WTC11 (cell line): Measurements from ENCODE around the gene PRR33. TPM values are rescaled to one million over a fixed set of nuclear protein-coding genes. Genes with fewer than 3 reads are reported as not detected.

Source experiments
- ATAC-seq: fragments of 200-7000 bp; cut with Tn5 transposase; 2 replicates; pipeline ENCODE4 v1.10.0; 2021; ENCODE audit warnings: mild to moderate bottlenecking, moderate library complexity
- CTCF ChIA-PET: fragments of 300-600 bp; sonication (Branson Sonifier 250); formaldehyde crosslinking; loops from one replicate; lab custom pipeline; 2021; ENCODE audit warnings: antibody characterized with exemption; lab: Charles Lee
- POLR2A ChIA-PET: fragments of 350-600 bp; sonication (Branson Sonifier 250); formaldehyde crosslinking; loops from one replicate; lab custom pipeline; 2021; ENCODE audit warnings: antibody characterized with exemption; lab: Charles Lee
- DNase-seq: peaks from one replicate; pipeline ENCODE4 v3.0.0; 2021; ENCODE audit warnings: low spot score
- H3K27ac Mint-ChIP-seq: 2 replicates; pipeline ENCODE4 v1.8.0; 2021; ENCODE audit warnings: mixed read lengths
- H3K27me3 Mint-ChIP-seq: 2 replicates; pipeline ENCODE4 v1.8.0; 2021; ENCODE audit warnings: low read depth, mild to moderate bottlenecking, moderate library complexity, mixed read lengths
- H3K36me3 Mint-ChIP-seq: 2 replicates; pipeline ENCODE4 v1.8.0; 2021; ENCODE audit warnings: mixed read lengths
- H3K4me1 Mint-ChIP-seq: 2 replicates; pipeline ENCODE4 v1.8.0; 2022; ENCODE audit warnings: mixed read lengths
- H3K4me3 Mint-ChIP-seq: 2 replicates; pipeline ENCODE4 v1.8.0; 2021; ENCODE audit warnings: mild to moderate bottlenecking, moderate library complexity, mixed read lengths
- H3K9me3 Mint-ChIP-seq: 2 replicates; pipeline ENCODE4 v1.8.0; 2021; ENCODE audit warnings: mixed read lengths
- ATF1 ChIP-seq: sonication (generic); formaldehyde crosslinking; IDR thresholded peaks from 2 replicates; pipeline ENCODE4 v1.8.1; 2023; ENCODE audit warnings: mild to moderate bottlenecking, moderate library complexity, missing genetic modification reagents
- ESRRA ChIP-seq: sonication (generic); formaldehyde crosslinking; IDR thresholded peaks from 2 replicates; pipeline ENCODE4 v1.8.1; 2022; ENCODE audit warnings: mild to moderate bottlenecking, missing genetic modification reagents, borderline replicate concordance
- FOXJ3 ChIP-seq: sonication (generic); formaldehyde crosslinking; IDR thresholded peaks from 2 replicates; pipeline ENCODE4 v1.9.0; 2021; ENCODE audit warnings: missing genetic modification reagents, mild to moderate bottlenecking, borderline replicate concordance
- FOXP1 ChIP-seq: sonication (generic); formaldehyde crosslinking; IDR thresholded peaks from 2 replicates; pipeline ENCODE4 v1.8.0; 2022; ENCODE audit warnings: missing genetic modification reagents, mild to moderate bottlenecking, moderate library complexity, borderline replicate concordance
- GABPB1 ChIP-seq: sonication (generic); formaldehyde crosslinking; IDR thresholded peaks from 2 replicates; pipeline ENCODE4 v1.8.1; 2023; ENCODE audit warnings: mild to moderate bottlenecking, missing genetic modification reagents
- JAZF1 ChIP-seq: fragments of 250-450 bp; sonication (Bioruptor Pico); IDR thresholded peaks from 2 replicates; pipeline ENCODE4 v1.9.0; 2021; ENCODE audit warnings: moderate library complexity, mild to moderate bottlenecking, inconsistent platforms
- MXD4 ChIP-seq: fragments of 250-450 bp; sonication (Bioruptor Pico); IDR thresholded peaks from 2 replicates; pipeline ENCODE4 v1.8.0; 2021; ENCODE audit warnings: mild to moderate bottlenecking, moderate library complexity, borderline replicate concordance
- NFYB ChIP-seq: sonication (generic); formaldehyde crosslinking; conservative IDR thresholded peaks from 2 replicates; pipeline ENCODE4 v1.8.0; 2022; ENCODE audit warnings: low read depth, missing genetic modification reagents
- SMAD3 ChIP-seq: sonication (generic); formaldehyde crosslinking; IDR thresholded peaks from 2 replicates; pipeline ENCODE4 v1.8.0; 2022; ENCODE audit warnings: missing genetic modification reagents, mild to moderate bottlenecking, borderline replicate concordance
- TEAD4 ChIP-seq: sonication (generic); formaldehyde crosslinking; IDR thresholded peaks from 2 replicates; pipeline ENCODE4 v1.8.0; 2022; ENCODE audit warnings: mild to moderate bottlenecking, missing genetic modification reagents
- ZNF232 ChIP-seq: sonication (generic); formaldehyde crosslinking; IDR thresholded peaks from 2 replicates; pipeline ENCODE4 v1.8.0; 2022; ENCODE audit warnings: mild to moderate bottlenecking, missing genetic modification reagents
- ZNF263 ChIP-seq: sonication (generic); formaldehyde crosslinking; IDR thresholded peaks from 2 replicates; pipeline ENCODE4 v1.8.1; 2022; ENCODE audit warnings: low read depth, mild to moderate bottlenecking, moderate library complexity, missing genetic modification reagents
- ZNF317 ChIP-seq: sonication (generic); formaldehyde crosslinking; IDR thresholded peaks from 2 replicates; pipeline ENCODE4 v1.8.1; 2023; ENCODE audit warnings: low read depth, mild to moderate bottlenecking, moderate library complexity, missing genetic modification reagents, borderline replicate concordance
- ZNF423 ChIP-seq: fragments of 250-450 bp; sonication (Bioruptor Pico); IDR thresholded peaks from 2 replicates; pipeline ENCODE4 v2.1.2; 2022; ENCODE audit warnings: mild to moderate bottlenecking, moderate library complexity
- total RNA-seq: library from RNA; stranded (reverse); gene quantifications from 3 replicates; pipeline ENCODE4 v1.2.3, GENCODE V29; 2021
- TF ChIP-seq, protein P1 (sequence below): sonication (generic); formaldehyde crosslinking; IDR thresholded peaks from 2 replicates; pipeline ENCODE4 v1.8.1; 2023; ENCODE audit warnings: mild to moderate bottlenecking, missing genetic modification reagents, borderline replicate concordance
- TF ChIP-seq, protein P2 (sequence below): sonication (generic); formaldehyde crosslinking; IDR thresholded peaks from 2 replicates; pipeline ENCODE4 v1.8.0; 2023; ENCODE audit warnings: missing genetic modification reagents
- TF ChIP-seq, protein P3 (sequence below): fragments of 250-450 bp; sonication (Bioruptor Pico); IDR thresholded peaks from 2 replicates; pipeline ENCODE4 v1.8.0; 2021; ENCODE audit warnings: mild to moderate bottlenecking
- TF ChIP-seq, protein P4 (sequence below): fragments of 200-600 bp; IDR thresholded peaks from 2 replicates; pipeline ENCODE4 v1.8.0; 2022; ENCODE audit warnings: antibody characterized with exemption
- TF ChIP-seq, protein P5 (sequence below): sonication (generic); formaldehyde crosslinking; IDR thresholded peaks from 2 replicates; pipeline ENCODE4 v1.8.0; 2023; ENCODE audit warnings: mild to moderate bottlenecking, missing genetic modification reagents

Gene PRR33
- total RNA-seq, 1 experiment from 2014 or later: not detected

DNA sequence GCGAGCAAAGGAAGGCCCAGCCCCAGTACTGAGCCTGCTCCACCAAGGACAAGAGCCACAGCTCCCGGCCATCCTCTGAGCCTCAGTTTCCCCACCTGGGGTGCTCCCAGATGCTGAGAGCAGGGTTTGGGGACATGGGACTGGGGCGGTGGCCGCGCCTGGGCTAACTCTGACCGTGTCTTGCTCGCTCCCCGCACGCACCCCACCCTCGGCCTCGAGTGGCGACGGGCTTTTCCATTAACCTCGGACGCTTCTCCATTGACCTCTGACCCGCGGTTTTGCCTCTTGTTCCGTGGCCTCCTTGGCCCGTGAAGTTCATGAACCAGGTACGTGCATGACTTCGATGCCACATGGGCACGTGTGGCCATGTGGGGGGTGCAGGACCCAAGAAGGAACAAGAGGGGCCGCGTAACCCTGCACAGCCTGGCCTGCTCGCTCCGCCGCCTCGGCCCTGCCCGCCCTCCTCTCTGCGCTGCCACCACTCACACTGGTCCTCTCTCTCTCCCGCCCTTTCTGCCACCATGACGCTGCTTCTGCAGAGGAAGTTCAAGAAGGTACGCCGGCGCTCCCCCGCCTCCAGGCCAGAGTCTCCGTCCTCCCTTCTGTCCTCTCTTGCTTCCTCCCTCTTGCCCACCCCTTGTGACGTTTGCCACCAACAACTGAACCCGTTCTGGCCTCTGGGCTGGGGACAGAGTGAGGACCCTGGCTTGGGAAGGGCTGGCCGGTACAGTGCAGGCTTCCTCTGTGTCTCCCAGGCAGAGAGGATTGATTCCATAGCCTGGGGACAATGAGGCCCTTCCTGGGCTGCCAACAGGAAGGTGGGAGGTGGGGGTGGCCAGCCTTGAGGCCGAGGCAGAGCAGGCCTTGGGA is 34.7 kb upstream of the PRR33 start:
- no peak for DNase-seq
- ChIA-PET POLR2A (no interaction called here), CTCF (no interaction called here)
- H3K27ac Mint-ChIP-seq: no peak overlapping the region
- H3K36me3 Mint-ChIP-seq: no peaks in the 10 kb centered on the region
- H3K4me3 Mint-ChIP-seq: no peak overlapping the region
- no peak for ATAC-seq
- TF ChIP-seq ZNF263 (CRISPR knock-in tag) (peak; percentile 49; the same call in 1 of the 2 replicates), ESRRA (CRISPR knock-in tag) (no peak), ATF1 (CRISPR knock-in tag) (no peak)
- TF ChIP-seq, protein P1, sequence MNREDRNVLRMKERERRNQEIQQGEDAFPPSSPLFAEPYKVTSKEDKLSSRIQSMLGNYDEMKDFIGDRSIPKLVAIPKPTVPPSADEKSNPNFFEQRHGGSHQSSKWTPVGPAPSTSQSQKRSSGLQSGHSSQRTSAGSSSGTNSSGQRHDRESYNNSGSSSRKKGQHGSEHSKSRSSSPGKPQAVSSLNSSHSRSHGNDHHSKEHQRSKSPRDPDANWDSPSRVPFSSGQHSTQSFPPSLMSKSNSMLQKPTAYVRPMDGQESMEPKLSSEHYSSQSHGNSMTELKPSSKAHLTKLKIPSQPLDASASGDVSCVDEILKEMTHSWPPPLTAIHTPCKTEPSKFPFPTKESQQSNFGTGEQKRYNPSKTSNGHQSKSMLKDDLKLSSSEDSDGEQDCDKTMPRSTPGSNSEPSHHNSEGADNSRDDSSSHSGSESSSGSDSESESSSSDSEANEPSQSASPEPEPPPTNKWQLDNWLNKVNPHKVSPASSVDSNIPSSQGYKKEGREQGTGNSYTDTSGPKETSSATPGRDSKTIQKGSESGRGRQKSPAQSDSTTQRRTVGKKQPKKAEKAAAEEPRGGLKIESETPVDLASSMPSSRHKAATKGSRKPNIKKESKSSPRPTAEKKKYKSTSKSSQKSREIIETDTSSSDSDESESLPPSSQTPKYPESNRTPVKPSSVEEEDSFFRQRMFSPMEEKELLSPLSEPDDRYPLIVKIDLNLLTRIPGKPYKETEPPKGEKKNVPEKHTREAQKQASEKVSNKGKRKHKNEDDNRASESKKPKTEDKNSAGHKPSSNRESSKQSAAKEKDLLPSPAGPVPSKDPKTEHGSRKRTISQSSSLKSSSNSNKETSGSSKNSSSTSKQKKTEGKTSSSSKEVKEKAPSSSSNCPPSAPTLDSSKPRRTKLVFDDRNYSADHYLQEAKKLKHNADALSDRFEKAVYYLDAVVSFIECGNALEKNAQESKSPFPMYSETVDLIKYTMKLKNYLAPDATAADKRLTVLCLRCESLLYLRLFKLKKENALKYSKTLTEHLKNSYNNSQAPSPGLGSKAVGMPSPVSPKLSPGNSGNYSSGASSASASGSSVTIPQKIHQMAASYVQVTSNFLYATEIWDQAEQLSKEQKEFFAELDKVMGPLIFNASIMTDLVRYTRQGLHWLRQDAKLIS (CRISPR knock-in tag): no peak
- no peaks in the 10 kb centered on the region for H3K4me1 Mint-ChIP-seq
- no peaks in the 10 kb centered on the region; the same call in 1 of the 2 replicates for H3K27me3 Mint-ChIP-seq
- H3K9me3 Mint-ChIP-seq: no peaks in the 10 kb centered on the region

DNA sequence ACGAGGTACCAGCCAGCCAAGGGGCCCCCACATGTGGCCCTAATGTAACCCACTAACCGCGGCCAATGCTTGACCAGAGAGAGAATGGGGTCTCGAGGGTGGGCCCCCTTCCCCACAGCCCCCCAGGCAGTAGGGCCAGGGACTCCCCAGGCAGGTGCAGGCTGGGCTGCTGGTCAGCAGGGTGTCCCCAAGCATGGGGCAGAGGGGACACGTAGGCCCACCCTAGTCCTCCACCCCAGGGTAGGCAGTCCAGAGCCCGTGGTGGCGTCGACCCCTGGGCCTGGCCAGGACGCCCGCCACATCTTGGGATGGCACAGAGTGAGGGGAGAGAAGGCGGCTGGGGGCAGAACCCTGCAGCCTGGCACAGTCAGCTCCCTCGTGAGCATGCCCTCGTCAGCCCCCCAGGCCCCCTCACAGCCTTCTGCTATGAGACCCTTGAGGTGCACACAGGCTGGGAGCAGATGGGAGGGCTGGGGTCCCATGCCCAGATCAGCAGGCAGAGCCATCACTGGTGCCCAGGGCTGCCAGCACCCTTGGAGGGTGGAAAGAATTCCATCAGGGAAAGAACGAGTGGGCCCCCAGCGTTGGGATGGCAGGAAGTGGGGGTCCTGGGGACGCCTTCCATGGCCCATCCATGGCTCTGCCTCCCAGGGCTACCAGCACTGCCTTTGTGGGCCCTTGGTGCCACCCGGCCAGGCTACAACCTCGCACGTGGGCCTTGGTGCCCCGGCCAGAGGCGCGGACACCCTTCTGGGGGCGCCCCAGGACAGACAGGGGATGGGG is 33.9 kb upstream of the PRR33 start:
- no peak for DNase-seq
- no peaks in the 10 kb centered on the region for H3K4me1 Mint-ChIP-seq
- ChIA-PET CTCF (interaction anchor here (0.6 kb wide), 1 partner anchor 49 kb away, joined by 4 read pairs; no protein-coding TSS in a partner anchor), POLR2A (no interaction called here)
- H3K27ac Mint-ChIP-seq: no peak overlapping the region
- no peak for ATAC-seq
- H3K36me3 Mint-ChIP-seq: no peaks in the 10 kb centered on the region
- no peak overlapping the region for H3K4me3 Mint-ChIP-seq
- no peaks in the 10 kb centered on the region; the same call in 1 of the 2 replicates for H3K27me3 Mint-ChIP-seq
- H3K9me3 Mint-ChIP-seq: no peaks in the 10 kb centered on the region
- TF ChIP-seq ZNF317 (CRISPR knock-in tag) (no peak), FOXJ3 (CRISPR knock-in tag) (no peak), GABPB1 (CRISPR knock-in tag) (no peak), JAZF1 (no peak), NFYB (CRISPR knock-in tag) (no peak), MXD4 (CRISPR knock-in tag) (no peak), TEAD4 (no peak), ZNF263 (CRISPR knock-in tag) (no peak), FOXP1 (CRISPR knock-in tag) (no peak), SMAD3 (CRISPR knock-in tag) (no peak), ZNF232 (no peak), ZNF423 (CRISPR knock-in tag) (no peak)
- TF ChIP-seq, protein P2, sequence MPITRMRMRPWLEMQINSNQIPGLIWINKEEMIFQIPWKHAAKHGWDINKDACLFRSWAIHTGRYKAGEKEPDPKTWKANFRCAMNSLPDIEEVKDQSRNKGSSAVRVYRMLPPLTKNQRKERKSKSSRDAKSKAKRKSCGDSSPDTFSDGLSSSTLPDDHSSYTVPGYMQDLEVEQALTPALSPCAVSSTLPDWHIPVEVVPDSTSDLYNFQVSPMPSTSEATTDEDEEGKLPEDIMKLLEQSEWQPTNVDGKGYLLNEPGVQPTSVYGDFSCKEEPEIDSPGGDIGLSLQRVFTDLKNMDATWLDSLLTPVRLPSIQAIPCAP (CRISPR knock-in tag): no peak
- TF ChIP-seq, protein P3, sequence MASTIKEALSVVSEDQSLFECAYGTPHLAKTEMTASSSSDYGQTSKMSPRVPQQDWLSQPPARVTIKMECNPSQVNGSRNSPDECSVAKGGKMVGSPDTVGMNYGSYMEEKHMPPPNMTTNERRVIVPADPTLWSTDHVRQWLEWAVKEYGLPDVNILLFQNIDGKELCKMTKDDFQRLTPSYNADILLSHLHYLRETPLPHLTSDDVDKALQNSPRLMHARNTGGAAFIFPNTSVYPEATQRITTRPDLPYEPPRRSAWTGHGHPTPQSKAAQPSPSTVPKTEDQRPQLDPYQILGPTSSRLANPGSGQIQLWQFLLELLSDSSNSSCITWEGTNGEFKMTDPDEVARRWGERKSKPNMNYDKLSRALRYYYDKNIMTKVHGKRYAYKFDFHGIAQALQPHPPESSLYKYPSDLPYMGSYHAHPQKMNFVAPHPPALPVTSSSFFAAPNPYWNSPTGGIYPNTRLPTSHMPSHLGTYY (CRISPR knock-in tag): no peak
- TF ChIP-seq, protein P4, sequence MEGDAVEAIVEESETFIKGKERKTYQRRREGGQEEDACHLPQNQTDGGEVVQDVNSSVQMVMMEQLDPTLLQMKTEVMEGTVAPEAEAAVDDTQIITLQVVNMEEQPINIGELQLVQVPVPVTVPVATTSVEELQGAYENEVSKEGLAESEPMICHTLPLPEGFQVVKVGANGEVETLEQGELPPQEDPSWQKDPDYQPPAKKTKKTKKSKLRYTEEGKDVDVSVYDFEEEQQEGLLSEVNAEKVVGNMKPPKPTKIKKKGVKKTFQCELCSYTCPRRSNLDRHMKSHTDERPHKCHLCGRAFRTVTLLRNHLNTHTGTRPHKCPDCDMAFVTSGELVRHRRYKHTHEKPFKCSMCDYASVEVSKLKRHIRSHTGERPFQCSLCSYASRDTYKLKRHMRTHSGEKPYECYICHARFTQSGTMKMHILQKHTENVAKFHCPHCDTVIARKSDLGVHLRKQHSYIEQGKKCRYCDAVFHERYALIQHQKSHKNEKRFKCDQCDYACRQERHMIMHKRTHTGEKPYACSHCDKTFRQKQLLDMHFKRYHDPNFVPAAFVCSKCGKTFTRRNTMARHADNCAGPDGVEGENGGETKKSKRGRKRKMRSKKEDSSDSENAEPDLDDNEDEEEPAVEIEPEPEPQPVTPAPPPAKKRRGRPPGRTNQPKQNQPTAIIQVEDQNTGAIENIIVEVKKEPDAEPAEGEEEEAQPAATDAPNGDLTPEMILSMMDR: no peak
- TF ChIP-seq, protein P5, sequence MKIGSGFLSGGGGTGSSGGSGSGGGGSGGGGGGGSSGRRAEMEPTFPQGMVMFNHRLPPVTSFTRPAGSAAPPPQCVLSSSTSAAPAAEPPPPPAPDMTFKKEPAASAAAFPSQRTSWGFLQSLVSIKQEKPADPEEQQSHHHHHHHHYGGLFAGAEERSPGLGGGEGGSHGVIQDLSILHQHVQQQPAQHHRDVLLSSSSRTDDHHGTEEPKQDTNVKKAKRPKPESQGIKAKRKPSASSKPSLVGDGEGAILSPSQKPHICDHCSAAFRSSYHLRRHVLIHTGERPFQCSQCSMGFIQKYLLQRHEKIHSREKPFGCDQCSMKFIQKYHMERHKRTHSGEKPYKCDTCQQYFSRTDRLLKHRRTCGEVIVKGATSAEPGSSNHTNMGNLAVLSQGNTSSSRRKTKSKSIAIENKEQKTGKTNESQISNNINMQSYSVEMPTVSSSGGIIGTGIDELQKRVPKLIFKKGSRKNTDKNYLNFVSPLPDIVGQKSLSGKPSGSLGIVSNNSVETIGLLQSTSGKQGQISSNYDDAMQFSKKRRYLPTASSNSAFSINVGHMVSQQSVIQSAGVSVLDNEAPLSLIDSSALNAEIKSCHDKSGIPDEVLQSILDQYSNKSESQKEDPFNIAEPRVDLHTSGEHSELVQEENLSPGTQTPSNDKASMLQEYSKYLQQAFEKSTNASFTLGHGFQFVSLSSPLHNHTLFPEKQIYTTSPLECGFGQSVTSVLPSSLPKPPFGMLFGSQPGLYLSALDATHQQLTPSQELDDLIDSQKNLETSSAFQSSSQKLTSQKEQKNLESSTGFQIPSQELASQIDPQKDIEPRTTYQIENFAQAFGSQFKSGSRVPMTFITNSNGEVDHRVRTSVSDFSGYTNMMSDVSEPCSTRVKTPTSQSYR (CRISPR knock-in tag): no peak
